Right hindlimb (tissue), 1 donor: ENCODE measurements around the gene SLC7A10.
"Not testable (repeated sequence)": the region's sequence is repeated elsewhere in the genome, so short reads cannot be mapped to it uniquely, and the experiment has no call there.

Experiments used
- DNase-seq: peaks from one replicate; pipeline ENCODE4 v3.0.0-alpha.2; 2018

The SLC7A10 gene

GRCh38 chr19:33175156-33175782 lies 50.4 kb downstream of the SLC7A10 start:
- no peak for DNase-seq

GRCh38 chr19:33174186-33174585 lies 51.5 kb downstream of the SLC7A10 start:
- DNase-seq = no peak

- no peak for DNase-seq
Observed at GRCh38 chr19:33171916-33172359, 53.7 kb downstream of the SLC7A10 start.

GRCh38 chr19:33171222-33171795 lies 54.3 kb downstream of the SLC7A10 start:
- no peak for DNase-seq

GRCh38 chr19:33168528-33168927 lies 57.1 kb downstream of the SLC7A10 start:
- DNase-seq = no peak

GRCh38 chr19:33167438-33167837 lies 58.2 kb downstream of the SLC7A10 start:
- no peak for DNase-seq

GRCh38 chr19:33166037-33166436 lies 59.6 kb downstream of the SLC7A10 start:
- DNase-seq = not testable (repeated sequence)

- DNase-seq = no peak
Observed at GRCh38 chr19:33163481-33163880, 62.2 kb downstream of the SLC7A10 start.

GRCh38 chr19:33161201-33161600 lies 64.4 kb downstream of the SLC7A10 start:
- no peak for DNase-seq

GRCh38 chr19:33159893-33160292 lies 65.8 kb downstream of the SLC7A10 start:
- no peak for DNase-seq

- no peak for DNase-seq
Observed at GRCh38 chr19:33159149-33159548, 66.5 kb downstream of the SLC7A10 start.
